ENCODE measurements around the gene PDE8A. TPM values are rescaled to one million over a fixed set of nuclear protein-coding genes. Genes with fewer than 3 reads are reported as not detected.
"Not testable (repeated sequence)": the region's sequence is repeated elsewhere in the genome, so short reads cannot be mapped to it uniquely, and the experiment has no call there.

PDE8A gene
- total RNA-seq, 1 experiment from 2014 or later: 65.9 TPM

GRCh38 chr15:85010071-85010385 is 28.4 kb downstream of the PDE8A start:
- Mint-ChIP-seq H3K27ac (ENCODE audit: unreplicated experiment) (no peak overlapping the region), H3K27me3 (ENCODE audit: unreplicated experiment) (no peaks in the 10 kb centered on the region), H3K9me3 (ENCODE audit: low read depth, unreplicated experiment) (peaks cover 2% of the 10 kb centered on the region), H3K4me1 (ENCODE audit: low read depth, unreplicated experiment) (peaks cover 50% of the 10 kb centered on the region), H3K36me3 (ENCODE audit: insufficient read depth, unreplicated experiment) (no peaks in the 10 kb centered on the region), H3K4me3 (ENCODE audit: low read depth, unreplicated experiment) (no peak overlapping the region)
- TF ChIP-seq CTCF (IDR thresholded peaks at IDR 0.05; ENCODE audit: unreplicated experiment): no peak
- DNase-seq: no peak
- CTCF ChIA-PET: interaction anchor here (1.0 to 1.6 kb wide), 4 partner anchors 10 to 55 kb away, joined by 3 to 6 read pairs (median 4); no protein-coding TSS in a partner anchor
- no TSS peak for BruUV-seq (replicated peaks)
- intact Hi-C loops (cut with micrococcal nuclease; ENCODE audit: unreplicated experiment): no loop called here

- CTCF ChIA-PET: interaction anchor here (1.0 to 1.6 kb wide), 4 partner anchors 10 to 55 kb away, joined by 3 to 6 read pairs (median 4); no protein-coding TSS in a partner anchor
- Mint-ChIP-seq H3K27ac (ENCODE audit: unreplicated experiment) (no peak overlapping the region), H3K9me3 (ENCODE audit: low read depth, unreplicated experiment) (peaks cover 2% of the 10 kb centered on the region), H3K4me3 (ENCODE audit: low read depth, unreplicated experiment) (no peak overlapping the region), H3K27me3 (ENCODE audit: unreplicated experiment) (no peaks in the 10 kb centered on the region), H3K36me3 (ENCODE audit: insufficient read depth, unreplicated experiment) (no peaks in the 10 kb centered on the region), H3K4me1 (ENCODE audit: low read depth, unreplicated experiment) (peaks cover 50% of the 10 kb centered on the region)
- TF ChIP-seq CTCF (IDR thresholded peaks at IDR 0.05; ENCODE audit: unreplicated experiment): no peak
- intact Hi-C loops (cut with micrococcal nuclease; ENCODE audit: unreplicated experiment): no loop called here
- no peak for DNase-seq
- BruUV-seq (replicated peaks): no TSS peak
Observed at GRCh38 chr15:85010386-85011159, 28.9 kb downstream of the PDE8A start.

GRCh38 chr15:85011160-85011571 is 29.5 kb downstream of the PDE8A start:
- TF ChIP-seq CTCF (IDR thresholded peaks at IDR 0.05; ENCODE audit: unreplicated experiment): no peak
- no peaks in the 10 kb centered on the region for H3K36me3 Mint-ChIP-seq (ENCODE audit: insufficient read depth, unreplicated experiment)
- no peak for DNase-seq
- H3K27me3 Mint-ChIP-seq (ENCODE audit: unreplicated experiment): no peaks in the 10 kb centered on the region
- intact Hi-C loops (cut with micrococcal nuclease; ENCODE audit: unreplicated experiment): no loop called here
- H3K9me3 Mint-ChIP-seq (ENCODE audit: low read depth, unreplicated experiment): peaks cover 2% of the 10 kb centered on the region
- no peak overlapping the region for H3K27ac Mint-ChIP-seq (ENCODE audit: unreplicated experiment)
- peaks cover 50% of the 10 kb centered on the region for H3K4me1 Mint-ChIP-seq (ENCODE audit: low read depth, unreplicated experiment)
- no TSS peak for BruUV-seq (replicated peaks)
- no peak overlapping the region for H3K4me3 Mint-ChIP-seq (ENCODE audit: low read depth, unreplicated experiment)
- CTCF ChIA-PET: interaction anchor here (1.3 kb wide), 1 partner anchor 18 kb away, joined by 6 read pairs; no protein-coding TSS in a partner anchor

GRCh38 chr15:85011724-85012123 is 30.1 kb downstream of the PDE8A start:
- H3K27me3 Mint-ChIP-seq (ENCODE audit: unreplicated experiment); H3K9me3 Mint-ChIP-seq (ENCODE audit: low read depth, unreplicated experiment); DNase-seq; intact Hi-C loops (cut with micrococcal nuclease; ENCODE audit: unreplicated experiment); H3K27ac Mint-ChIP-seq (ENCODE audit: unreplicated experiment); CTCF ChIA-PET; H3K36me3 Mint-ChIP-seq (ENCODE audit: insufficient read depth, unreplicated experiment); BruUV-seq (replicated peaks); H3K4me3 Mint-ChIP-seq (ENCODE audit: low read depth, unreplicated experiment): not testable (repeated sequence)
- peaks cover 45% of the 10 kb centered on the region for H3K4me1 Mint-ChIP-seq (ENCODE audit: low read depth, unreplicated experiment)

- intact Hi-C loops (cut with micrococcal nuclease; ENCODE audit: unreplicated experiment): no loop called here
- H3K9me3 Mint-ChIP-seq (ENCODE audit: low read depth, unreplicated experiment): peaks cover 2% of the 10 kb centered on the region
- DNase-seq: no peak
- no peak overlapping the region for H3K4me3 Mint-ChIP-seq (ENCODE audit: low read depth, unreplicated experiment)
- H3K27ac Mint-ChIP-seq (ENCODE audit: unreplicated experiment): no peak overlapping the region
- no peaks in the 10 kb centered on the region for H3K36me3 Mint-ChIP-seq (ENCODE audit: insufficient read depth, unreplicated experiment)
- peaks cover 24% of the 10 kb centered on the region for H3K4me1 Mint-ChIP-seq (ENCODE audit: low read depth, unreplicated experiment)
- CTCF ChIA-PET: no interaction called here
- TF ChIP-seq CTCF (IDR thresholded peaks at IDR 0.05; ENCODE audit: unreplicated experiment): no peak
- H3K27me3 Mint-ChIP-seq (ENCODE audit: unreplicated experiment): no peaks in the 10 kb centered on the region
- no TSS peak for BruUV-seq (replicated peaks)
Observed at GRCh38 chr15:85013785-85014184, 32.1 kb downstream of the PDE8A start.

Data from Calu3 (cell line).